Activated CD8-positive, alpha-beta memory T cell treated with anti-CD3 and anti-CD28 coated beads, Interleukin-2, amount 50 U/mL, for 4 hours (primary cell): Measurements from ENCODE around the gene SHANK2.
"Not testable (repeated sequence)": the region's sequence is repeated elsewhere in the genome, so short reads cannot be mapped to it uniquely, and the experiment has no call there.

Experiments used
- DNase-seq: peaks from one replicate; pipeline ENCODE4 v3.0.0-alpha.2; 2020

The SHANK2 gene

DNA sequence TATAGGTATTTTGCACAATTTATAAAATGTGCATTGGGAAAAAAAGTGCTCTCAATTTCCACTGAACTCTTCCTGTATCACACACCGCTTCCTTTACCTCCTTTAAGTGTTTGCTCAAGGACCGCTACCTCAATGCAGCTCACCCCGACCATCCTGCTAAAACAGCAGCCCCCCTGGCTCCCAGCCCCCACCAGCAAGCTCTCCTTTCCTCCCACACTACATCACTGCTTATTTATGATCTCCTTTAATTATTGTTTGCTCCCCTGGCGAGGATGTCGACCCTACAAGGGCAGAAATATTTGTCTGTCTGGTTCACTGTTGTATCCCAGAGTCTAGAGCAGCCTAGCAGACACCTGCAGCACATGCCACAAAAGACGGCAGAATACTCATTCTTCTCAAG lies 10.0 kb downstream of the SHANK2 start:
- no peak for DNase-seq

GRCh38 chr11:71241721-71242259 lies 10.6 kb downstream of the SHANK2 start:
- DNase-seq, result no peak

GRCh38 chr11:71240865-71241691 lies 11.3 kb downstream of the SHANK2 start:
- no peak for DNase-seq

GRCh38 chr11:71240061-71240690 lies 12.2 kb downstream of the SHANK2 start:
- DNase-seq, result no peak

GRCh38 chr11:71239581-71239980 lies 12.8 kb downstream of the SHANK2 start:
- no peak for DNase-seq

DNA sequence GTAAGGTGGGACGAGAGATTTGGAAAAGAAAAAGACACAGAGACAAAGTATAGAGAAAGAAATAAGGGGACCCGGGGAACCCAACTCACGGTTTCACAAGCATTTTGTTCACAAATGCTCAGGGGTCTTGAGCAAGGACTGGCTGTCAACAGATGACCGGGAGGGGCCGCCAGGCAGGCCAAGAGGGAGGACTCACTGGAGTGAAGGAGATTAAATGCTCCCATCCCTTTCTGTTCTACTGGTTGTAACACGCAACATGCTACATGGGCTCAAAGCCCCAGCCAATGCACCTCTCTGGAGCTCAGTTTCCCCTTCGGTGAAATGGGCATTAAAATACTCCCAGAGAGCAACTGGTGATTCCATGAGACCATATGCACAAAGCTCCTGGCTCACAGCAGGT lies 13.4 kb downstream of the SHANK2 start:
- DNase-seq, result no peak

- no peak for DNase-seq
Observed at GRCh38 chr11:71238285-71238875, 14.0 kb downstream of the SHANK2 start.

GRCh38 chr11:71237853-71238252 lies 14.5 kb downstream of the SHANK2 start:
- no peak for DNase-seq

GRCh38 chr11:71236836-71237475 lies 15.4 kb downstream of the SHANK2 start:
- no peak for DNase-seq

DNA sequence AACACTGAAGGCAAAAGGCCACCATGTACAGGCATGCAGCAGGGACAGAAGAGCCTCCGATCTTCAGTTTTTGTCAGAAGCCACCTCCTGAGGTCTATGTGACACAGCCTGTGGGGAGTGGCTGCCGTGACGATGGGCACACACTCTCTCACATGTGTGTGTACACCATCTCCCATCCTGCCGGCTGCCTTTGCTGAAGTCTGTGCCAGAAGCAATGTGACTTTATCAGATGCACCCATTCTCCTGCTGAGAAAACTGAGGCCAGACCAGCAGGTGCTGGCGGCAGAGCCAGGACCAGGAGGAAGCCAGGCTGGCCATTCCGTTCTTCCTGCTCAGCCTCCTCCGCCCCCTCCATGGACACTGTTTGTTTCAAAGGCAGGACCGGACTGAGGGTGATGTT lies 16.7 kb downstream of the SHANK2 start:
- no peak for DNase-seq

DNA sequence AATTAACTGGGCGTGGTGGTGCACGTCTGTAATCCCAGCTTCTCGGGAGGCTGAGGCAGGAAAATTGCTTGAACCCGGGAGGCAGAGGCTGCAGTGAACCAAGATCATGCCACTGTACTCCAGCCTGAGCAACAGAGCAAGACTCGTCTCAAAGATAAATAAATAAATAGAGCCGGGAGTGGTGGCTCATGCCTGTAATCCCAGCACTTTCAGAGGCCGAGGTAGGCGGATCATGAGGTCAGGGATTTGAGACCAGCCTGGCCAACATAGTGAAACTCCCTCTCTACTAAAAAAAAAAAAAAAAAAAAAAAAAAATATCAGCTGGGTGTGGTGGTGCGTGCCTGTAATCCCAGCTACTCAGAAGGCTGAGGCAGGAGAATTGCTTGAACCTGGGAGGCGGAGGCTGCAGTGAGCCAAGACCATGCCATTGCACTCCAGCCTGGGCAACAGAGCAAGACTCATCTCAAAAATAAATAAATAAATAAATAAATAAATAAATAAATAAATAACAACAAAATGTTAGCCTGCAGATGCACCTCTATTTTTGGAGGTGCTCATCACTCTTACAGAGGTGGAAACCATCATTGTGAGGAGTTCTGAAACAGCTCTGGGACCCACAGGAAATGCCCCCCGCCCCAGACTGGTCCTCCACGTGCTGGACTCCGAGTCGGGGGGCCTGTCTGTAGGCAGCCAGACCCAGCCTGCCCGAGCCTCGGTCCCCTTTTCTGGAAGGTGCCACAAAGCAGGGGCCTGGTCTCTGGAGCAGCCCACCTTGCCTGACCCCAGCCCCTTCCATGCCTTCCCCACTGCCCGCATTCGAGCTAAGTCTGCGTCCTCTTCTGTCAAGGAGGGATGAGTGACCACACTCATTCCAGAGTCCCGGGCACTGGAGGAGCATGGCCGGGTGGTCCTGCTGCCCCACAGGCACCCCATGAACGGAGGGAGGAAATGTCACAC lies 18.2 kb downstream of the SHANK2 start:
- DNase-seq, result not testable (repeated sequence)

GRCh38 chr11:71232364-71232763 lies 20.0 kb downstream of the SHANK2 start:
- DNase-seq, result no peak

GRCh38 chr11:71228961-71229360 lies 23.4 kb downstream of the SHANK2 start:
- no peak for DNase-seq

DNA sequence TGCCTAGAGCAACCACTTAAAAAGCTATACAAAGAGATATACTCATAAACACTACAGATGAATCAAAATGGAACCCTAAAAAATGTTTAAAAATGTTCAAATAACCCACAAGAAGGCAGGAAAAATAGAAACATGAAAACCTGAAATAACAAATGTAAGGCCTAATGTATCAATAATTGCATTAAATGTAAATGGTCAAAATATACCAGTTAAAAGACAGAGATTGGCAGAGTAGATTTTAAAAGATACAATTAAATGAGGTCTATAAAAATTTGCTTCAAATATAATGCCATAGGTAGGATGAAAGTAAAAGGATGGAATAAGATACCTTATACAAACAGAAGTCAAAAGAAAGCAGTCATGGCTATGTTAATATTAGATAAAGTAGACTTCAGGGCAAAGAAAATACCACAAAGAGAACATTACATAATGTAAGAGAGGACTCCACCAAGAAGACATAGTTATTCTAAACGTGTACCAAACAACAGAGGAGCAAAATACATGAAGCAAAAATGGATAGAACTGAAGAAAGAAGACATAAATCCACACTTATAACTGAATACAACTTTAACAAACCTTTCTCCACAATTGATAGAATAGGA lies 25.2 kb downstream of the SHANK2 start:
- DNase-seq, result no peak

DNA sequence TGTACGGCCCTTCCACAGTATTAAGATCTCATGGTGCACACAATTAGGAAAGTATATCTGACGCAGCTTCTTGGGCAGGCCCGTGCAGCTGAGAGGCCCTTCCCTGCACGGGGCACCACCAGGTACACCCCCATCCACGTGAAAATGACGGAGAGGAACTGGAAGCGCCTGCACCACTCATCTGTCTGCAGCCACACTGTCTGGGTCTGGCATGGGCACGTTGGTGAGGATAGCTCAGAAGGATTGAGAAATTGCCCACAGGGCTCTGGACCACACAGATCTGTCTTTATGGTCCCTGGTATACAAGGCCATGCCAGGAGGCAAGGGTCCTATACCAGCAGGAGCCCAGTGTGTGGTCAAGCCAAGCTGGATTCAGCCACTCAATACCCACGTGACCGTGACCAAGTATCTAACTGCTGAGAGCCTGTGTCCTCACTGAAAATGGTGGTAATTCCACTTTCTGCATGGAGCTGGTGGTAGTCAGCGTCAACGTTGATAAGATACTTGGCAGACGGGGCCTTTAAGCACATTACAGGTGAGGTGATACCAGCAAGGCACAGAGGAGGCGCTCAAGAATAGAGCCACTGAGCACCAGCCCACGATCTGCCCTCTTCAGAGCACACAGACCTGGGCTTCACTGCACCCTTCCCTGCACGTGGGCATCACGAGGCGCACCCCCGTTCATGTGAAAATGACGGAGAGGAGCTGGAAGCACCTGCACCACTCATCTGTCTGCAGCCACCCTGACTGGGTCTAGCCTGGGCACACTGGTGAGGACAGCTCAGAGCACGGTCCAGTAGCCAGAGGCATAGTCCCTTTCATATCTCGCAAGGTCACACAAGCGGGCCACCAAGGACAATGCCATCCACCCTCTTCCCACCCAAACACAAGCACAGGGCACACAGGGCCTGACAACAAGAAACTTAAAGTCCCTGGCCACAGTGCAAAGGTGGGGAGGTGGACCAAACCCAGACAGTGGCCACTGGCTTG lies 28.4 kb downstream of the SHANK2 start:
- no peak for DNase-seq

DNA sequence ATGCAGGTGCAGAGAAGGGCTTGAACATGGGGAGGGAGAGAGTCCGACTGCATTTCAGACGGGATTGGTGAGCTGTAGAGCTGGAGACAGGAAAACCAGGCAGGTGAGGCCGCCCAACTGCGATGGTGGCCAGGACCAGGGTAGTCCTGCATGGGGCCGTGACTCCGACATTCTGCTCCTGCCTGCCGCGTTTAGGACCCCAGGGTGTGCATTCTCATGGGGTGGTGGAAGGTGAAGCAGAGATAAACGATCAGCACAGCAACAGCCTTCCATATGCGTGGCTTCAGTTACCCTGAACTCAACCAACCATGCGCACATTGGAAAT lies 29.3 kb downstream of the SHANK2 start:
- DNase-seq, result no peak

DNA sequence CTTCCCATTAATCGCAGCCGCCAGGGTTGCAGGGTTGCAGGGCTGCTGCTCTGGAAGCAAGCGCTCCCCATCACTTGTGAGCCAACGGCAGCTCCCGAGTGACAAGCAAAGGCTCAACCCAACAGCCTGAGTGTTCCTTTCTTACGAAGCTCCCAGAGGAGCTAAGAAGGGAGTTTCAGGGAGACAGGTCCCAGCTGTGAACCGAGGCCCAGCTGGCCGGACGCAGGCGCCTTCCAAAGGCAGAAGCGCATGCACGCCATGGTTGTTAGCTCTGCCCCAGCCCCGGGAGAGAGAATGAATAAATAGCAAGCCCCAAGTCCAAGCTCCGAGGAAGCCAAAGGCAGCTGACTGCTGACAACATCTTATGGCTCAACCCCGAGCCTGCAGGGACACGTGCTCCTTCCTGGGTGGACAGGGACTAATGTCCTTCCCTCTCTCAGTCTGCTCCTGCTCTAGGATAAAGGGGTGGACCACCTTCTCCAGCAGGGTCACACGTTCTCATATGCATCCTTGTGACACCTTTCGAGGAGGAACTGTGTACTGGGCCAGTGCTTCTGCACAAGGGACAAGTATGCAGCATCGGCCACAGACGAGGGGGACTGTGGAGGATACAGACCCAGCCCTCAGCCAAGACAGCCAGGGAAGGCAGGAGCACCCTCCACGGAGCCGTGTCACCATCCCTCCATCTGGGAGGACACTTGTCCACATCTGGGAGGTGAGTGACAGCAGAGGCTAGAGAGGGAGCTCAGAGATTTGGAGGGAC lies 29.9 kb downstream of the SHANK2 start:
- no peak for DNase-seq

- DNase-seq, result no peak
Observed at GRCh38 chr11:71221821-71222220, 30.6 kb downstream of the SHANK2 start.

GRCh38 chr11:71221201-71221600 lies 31.2 kb downstream of the SHANK2 start:
- no peak for DNase-seq
